Transverse colon (tissue), 4 donors: ENCODE measurements around the gene GFPT2. TPM values are rescaled to one million over a fixed set of nuclear protein-coding genes. Genes with fewer than 3 reads are reported as not detected.

Experiments
- DNase-seq: peaks from one replicate; pipeline ENCODE4 v3.0.0-alpha.2; 2019
- H3K27ac ChIP-seq, 4 donors: fragments of 200-600 bp; sonication (generic); 2 replicates each; pipeline ENCODE4 v1.5.1; 2016 to 2018; ENCODE audit warnings: inconsistent platforms in 4 of 4
- H3K27me3 ChIP-seq: fragments of 200-600 bp; sonication (generic); 2 replicates; pipeline ENCODE4 v1.5.1; 2017; ENCODE audit warnings: inconsistent platforms
- H3K36me3 ChIP-seq, 4 donors: fragments of 200-600 bp; sonication (generic); 2 replicates each; pipeline ENCODE4 v1.5.1; 2017 to 2019; ENCODE audit warnings: inconsistent platforms in 4 of 4
- H3K4me1 ChIP-seq, 4 donors: fragments of 200-600 bp; sonication (generic); 2 replicates each; pipeline ENCODE4 v1.5.1; 2017 to 2020; ENCODE audit warnings: inconsistent platforms in 4 of 4
- H3K4me3 ChIP-seq, 4 donors: fragments of 200-600 bp; sonication (generic); 1 replicate in 1 of 4; 2 replicates in 3 of 4; pipeline versions ENCODE4 v1.5.1 to v1.6.1; 2017 to 2019; ENCODE audit warnings: inconsistent platforms in 4 of 4
- H3K9me3 ChIP-seq, 2 donors: fragments of 200-600 bp; sonication (generic); 2 replicates each; pipeline ENCODE4 v1.5.1; 2017 to 2019; ENCODE audit warnings: inconsistent platforms in 2 of 2
- CTCF ChIP-seq, 5 experiments: fragments of 200-600 bp in 3 of 5; fragments of 450-650 bp in 2 of 5; sonication (generic) in 3 of 5; IDR thresholded peaks; 1 replicate in 2 of 5; 2 replicates in 3 of 5; pipeline ENCODE4 v1.5.1; 2016 to 2017; ENCODE audit warnings: antibody characterized with exemption in 5 of 5, inconsistent platforms in 3 of 5, mild to moderate bottlenecking in 2 of 5, moderate library complexity in 1 of 5
- EP300 ChIP-seq: sonication (generic); formaldehyde crosslinking; IDR thresholded peaks from one replicate; pipeline ENCODE4 v1.6.1; 2017; ENCODE audit warnings: antibody characterized with exemption, low read depth
- POLR2A ChIP-seq: fragments of 450-650 bp; IDR thresholded peaks from one replicate; pipeline ENCODE4 v1.6.1; 2016; ENCODE audit warnings: antibody characterized with exemption, mild to moderate bottlenecking, moderate library complexity
- POLR2AphosphoS5 ChIP-seq, 3 donors: sonication (generic); formaldehyde crosslinking; IDR thresholded peaks; one replicate each; pipeline ENCODE4 v1.6.1; 2016; ENCODE audit warnings: antibody characterized with exemption in 3 of 3
- WGBS, 2 donors: methylation state at CpG; one replicate each; pipeline ENCODE4 v1.1.5; 2018; ENCODE audit warnings: low coverage in 1 of 2; 5-methylcytosine and 5-hydroxymethylcytosine counted together
- in situ Hi-C, 4 donors: fragments of 200-750 bp; cut with MboI; loops; one replicate each; pipeline versions ENCODE4 v1.15.0 to v1.15.1; 2017; ENCODE audit warnings: low sequenced_read_pairs in 3 of 4, low pct_ligation_motif_present in 1 of 4, low pct_unique_long_range_greater_than_20kb in 1 of 4
- intact Hi-C: fragments of 100-400 bp; cut with DNase I; formaldehyde crosslinking; loops from one replicate; pipeline ENCODE4 v1.15.1; 2023; ENCODE audit warnings: low total_unique reads
- total RNA-seq, 4 donors: library from RNA; depleted of rRNA; stranded (reverse); fragments of >200 nt; gene quantifications; one replicate each; pipeline ENCODE4 v1.1.0, GENCODE V29; 2016

The GFPT2 gene
- total RNA-seq, 4 donors from 2014 or later = 5.9 to 47.4 (median 11.2) TPM

- WGBS, 2 donors = 82 to 88% methylated on average over 3 to 10 of the region's 10 CpGs
- no peaks in the 10 kb centered on the region for H3K27me3 ChIP-seq
- H3K27ac ChIP-seq = no peak overlapping the region
- no peaks in the 10 kb centered on the region for H3K36me3 ChIP-seq
- intact Hi-C loops (no loop called here), in situ Hi-C loops (no loop called here)
- DNase-seq = no peak
- H3K4me3 ChIP-seq = no peak overlapping the region
- TF ChIP-seq POLR2A (no peak), POLR2AphosphoS5 (IDR thresholded peaks at IDR 0.05) (no peak), EP300 (no peak), CTCF (IDR thresholded peaks at IDR 0.05) (no peak)
- H3K4me1 ChIP-seq = no peaks in the 10 kb centered on the region
- H3K9me3 ChIP-seq = no peaks in the 10 kb centered on the region
Measured at GRCh38 chr5:180326989-180327565, 26.1 kb downstream of the GFPT2 start.

- DNase-seq = no peak
- 77 to 85% methylated on average over 3 to 8 of the region's 8 CpGs for WGBS, 2 donors
- H3K27me3 ChIP-seq = no peaks in the 10 kb centered on the region
- H3K27ac ChIP-seq = no peak overlapping the region
- H3K36me3 ChIP-seq = no peaks in the 10 kb centered on the region
- intact Hi-C loops (no loop called here), in situ Hi-C loops (no loop called here)
- no peaks in the 10 kb centered on the region for H3K4me1 ChIP-seq
- H3K4me3 ChIP-seq = no peak overlapping the region
- no peak for TF ChIP-seq POLR2A
- no peak for TF ChIP-seq POLR2AphosphoS5 (IDR thresholded peaks at IDR 0.05)
- no peak for TF ChIP-seq EP300
- TF ChIP-seq CTCF (IDR thresholded peaks at IDR 0.05) = no peak
- no peaks in the 10 kb centered on the region for H3K9me3 ChIP-seq
Measured at GRCh38 chr5:180324601-180324950, 28.6 kb downstream of the GFPT2 start.

DNA sequence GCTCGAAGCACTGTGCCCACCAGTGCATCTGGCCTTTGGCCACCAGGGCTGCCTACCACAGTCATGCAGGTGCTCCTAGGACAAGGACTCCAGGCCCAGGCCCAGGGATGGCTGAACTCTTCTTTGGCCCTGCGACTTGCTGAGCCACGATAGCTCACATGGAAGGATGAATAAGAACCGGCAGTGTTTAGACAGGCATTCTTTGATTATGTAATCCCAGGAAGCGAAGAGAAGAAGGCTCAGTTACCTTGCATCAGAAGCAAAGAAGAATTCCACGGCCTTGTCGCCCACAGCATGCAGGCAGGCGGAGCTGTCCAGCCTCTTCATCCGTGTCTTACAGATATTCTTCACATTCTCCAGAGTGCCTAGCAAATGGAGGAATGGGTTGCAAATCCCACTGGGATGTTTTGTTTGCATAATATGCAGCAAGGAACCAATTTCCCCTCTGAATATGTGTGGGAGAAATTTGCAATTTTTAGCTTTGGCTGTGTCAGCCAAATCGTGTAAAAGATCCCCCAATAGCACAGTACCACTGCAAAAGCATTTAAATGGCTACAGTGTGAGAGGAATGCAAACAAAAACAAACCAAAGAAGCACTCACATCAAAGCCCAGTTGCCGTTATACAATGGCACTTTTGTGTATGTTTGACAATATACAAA is 29.1 kb downstream of the GFPT2 start:
- no peaks in the 10 kb centered on the region for H3K9me3 ChIP-seq
- DNase-seq = no peak
- no peak for TF ChIP-seq CTCF (IDR thresholded peaks at IDR 0.05)
- in situ Hi-C loops = no loop called here
- intact Hi-C loops = no loop called here
- no peaks in the 10 kb centered on the region for H3K27me3 ChIP-seq
- no peaks in the 10 kb centered on the region for H3K4me1 ChIP-seq
- 28 to 69% methylated on average over 2 to 11 of the region's 11 CpGs for WGBS, 2 donors
- H3K4me3 ChIP-seq = no peak overlapping the region
- no peaks in the 10 kb centered on the region for H3K36me3 ChIP-seq
- H3K27ac ChIP-seq = no peak overlapping the region

- Histone ChIP-seq H3K4me3 (no peak overlapping the region), H3K27ac (no peak overlapping the region), H3K36me3 (no peaks in the 10 kb centered on the region), H3K9me3 (no peaks in the 10 kb centered on the region), H3K27me3 (no peaks in the 10 kb centered on the region), H3K4me1 (no peaks in the 10 kb centered on the region)
- in situ Hi-C loops (no loop called here), intact Hi-C loops (no loop called here)
- WGBS, 2 donors = 89 to 91% methylated on average over 11 to 14 of the region's 14 CpGs
- TF ChIP-seq EP300 = no peak
- TF ChIP-seq POLR2AphosphoS5 (IDR thresholded peaks at IDR 0.05) = no peak
- TF ChIP-seq POLR2A = no peak
- no peak for TF ChIP-seq CTCF (IDR thresholded peaks at IDR 0.05)
- DNase-seq = no peak
Measured at GRCh38 chr5:180323160-180323559, 30.0 kb downstream of the GFPT2 start.
